Ovary (tissue), 3 donors: ENCODE measurements around the gene POU2AF3.

ENCODE experiments used
- POLR2A ChIP-seq: fragments of 450-650 bp; IDR thresholded peaks from one replicate; pipeline ENCODE4 v1.6.1; 2017; ENCODE audit warnings: antibody characterized with exemption, mild to moderate bottlenecking, moderate library complexity
- TF ChIP-seq, protein P1 (sequence below), 3 donors: fragments of 450-650 bp in 2 of 3; fragments of 200-600 bp in 1 of 3; IDR thresholded peaks; one replicate each; pipeline versions ENCODE4 v1.5.1 to v1.8.0; 2016 to 2022; ENCODE audit warnings: antibody characterized with exemption in 3 of 3, mild to moderate bottlenecking in 1 of 3
- donor health status: DM: no; HTN: no; CAD: no.

DNA sequence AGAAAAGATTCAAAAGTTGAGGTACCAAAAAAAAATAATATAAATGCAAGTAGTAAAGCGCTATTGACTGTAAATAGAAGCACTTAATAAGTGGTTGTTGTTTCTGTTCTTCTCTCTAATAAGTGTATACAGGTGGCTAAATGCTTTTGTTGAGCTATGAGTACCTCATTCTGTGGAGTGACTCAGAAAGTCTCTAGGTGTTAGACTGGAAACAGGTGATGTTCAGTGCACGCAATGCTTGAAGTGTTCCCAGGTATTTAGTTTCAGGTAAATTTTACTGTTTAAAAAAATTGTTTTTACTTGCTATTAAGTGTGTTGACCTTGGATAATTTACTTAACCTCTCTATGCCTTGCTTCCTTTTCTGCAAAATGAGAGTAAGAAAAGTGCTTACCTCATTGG, 24.2 kb downstream of the POU2AF3 start:
- TF ChIP-seq POLR2A = no peak
- TF ChIP-seq, protein P1, sequence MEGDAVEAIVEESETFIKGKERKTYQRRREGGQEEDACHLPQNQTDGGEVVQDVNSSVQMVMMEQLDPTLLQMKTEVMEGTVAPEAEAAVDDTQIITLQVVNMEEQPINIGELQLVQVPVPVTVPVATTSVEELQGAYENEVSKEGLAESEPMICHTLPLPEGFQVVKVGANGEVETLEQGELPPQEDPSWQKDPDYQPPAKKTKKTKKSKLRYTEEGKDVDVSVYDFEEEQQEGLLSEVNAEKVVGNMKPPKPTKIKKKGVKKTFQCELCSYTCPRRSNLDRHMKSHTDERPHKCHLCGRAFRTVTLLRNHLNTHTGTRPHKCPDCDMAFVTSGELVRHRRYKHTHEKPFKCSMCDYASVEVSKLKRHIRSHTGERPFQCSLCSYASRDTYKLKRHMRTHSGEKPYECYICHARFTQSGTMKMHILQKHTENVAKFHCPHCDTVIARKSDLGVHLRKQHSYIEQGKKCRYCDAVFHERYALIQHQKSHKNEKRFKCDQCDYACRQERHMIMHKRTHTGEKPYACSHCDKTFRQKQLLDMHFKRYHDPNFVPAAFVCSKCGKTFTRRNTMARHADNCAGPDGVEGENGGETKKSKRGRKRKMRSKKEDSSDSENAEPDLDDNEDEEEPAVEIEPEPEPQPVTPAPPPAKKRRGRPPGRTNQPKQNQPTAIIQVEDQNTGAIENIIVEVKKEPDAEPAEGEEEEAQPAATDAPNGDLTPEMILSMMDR (IDR thresholded peaks at IDR 0.05) = no peak
